GM23248 (cell line): Measurements from ENCODE around the gene NCOA3.
"Not testable (repeated sequence)": the region's sequence is repeated elsewhere in the genome, so short reads cannot be mapped to it uniquely, and the experiment has no call there.

Experiments
- EZH2 ChIP-seq: fragments of 200-600 bp; sonication (generic); IDR thresholded peaks from 2 replicates; pipeline ENCODE4 v1.6.1; 2018; ENCODE audit warnings: antibody characterized with exemption, mild to moderate bottlenecking; ENCODE audit not compliant: insufficient read depth, poor library complexity, severe bottlenecking
- EZH2phosphoT487 ChIP-seq: fragments of 200-600 bp; sonication (generic); IDR thresholded peaks from 2 replicates; pipeline ENCODE4 v1.6.1; 2018; ENCODE audit warnings: antibody characterized with exemption, moderate library complexity, mild to moderate bottlenecking, low read depth; ENCODE audit not compliant: insufficient read depth

GRCh38 chr20:47554283-47554682 lies 52.6 kb downstream of the NCOA3 start:
- TF ChIP-seq EZH2, EZH2phosphoT487: not testable (repeated sequence)
